Measurements from ENCODE around the gene SCGB1A1.
A peak's percentile ranks its signal among the peaks of the same experiment; 100 is the strongest.
"Not testable (repeated sequence)": the region's sequence is repeated elsewhere in the genome, so short reads cannot be mapped to it uniquely, and the experiment has no call there.

The SCGB1A1 gene

DNA sequence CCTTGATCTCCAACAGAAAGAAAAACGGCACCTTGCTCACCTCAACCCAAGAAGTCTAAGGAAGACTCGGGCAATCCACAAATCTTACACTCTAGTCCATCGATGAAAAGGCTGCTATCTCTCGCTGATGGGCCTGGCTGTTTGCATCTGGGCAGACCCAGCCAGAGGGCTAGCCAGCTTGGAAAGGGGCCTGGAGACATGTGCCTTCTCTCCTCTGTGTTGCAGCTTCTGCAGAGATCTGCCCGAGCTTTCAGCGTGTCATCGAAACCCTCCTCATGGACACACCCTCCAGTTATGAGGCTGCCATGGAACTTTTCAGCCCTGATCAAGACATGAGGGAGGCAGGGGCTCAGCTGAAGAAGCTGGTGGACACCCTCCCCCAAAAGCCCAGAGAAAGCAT is 3.2 kb downstream of the SCGB1A1 start:
- no peak for DNase-seq (ENCODE audit: low read depth)

DNA sequence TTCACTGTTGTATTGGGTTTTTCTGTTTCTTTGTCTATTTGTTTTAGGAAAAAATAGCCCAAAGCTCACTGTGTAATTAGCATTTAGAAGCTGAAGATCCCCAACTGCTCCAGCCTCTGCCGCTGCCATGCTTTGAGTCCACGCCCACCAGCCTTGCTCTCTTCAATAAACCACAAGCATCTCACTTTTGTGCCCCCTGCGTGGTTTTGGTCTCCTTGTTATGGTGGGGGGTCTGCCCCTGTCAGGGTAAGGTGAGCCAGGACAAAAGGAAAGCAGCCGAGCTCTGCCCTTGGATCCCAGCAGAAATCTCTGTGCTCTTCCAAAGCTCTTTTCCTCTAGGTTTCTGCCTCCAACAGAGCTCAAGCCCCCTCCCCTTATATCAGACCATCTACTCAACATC is 4.2 kb downstream of the SCGB1A1 start:
- DNase-seq (ENCODE audit: low read depth), result no peak

DNA sequence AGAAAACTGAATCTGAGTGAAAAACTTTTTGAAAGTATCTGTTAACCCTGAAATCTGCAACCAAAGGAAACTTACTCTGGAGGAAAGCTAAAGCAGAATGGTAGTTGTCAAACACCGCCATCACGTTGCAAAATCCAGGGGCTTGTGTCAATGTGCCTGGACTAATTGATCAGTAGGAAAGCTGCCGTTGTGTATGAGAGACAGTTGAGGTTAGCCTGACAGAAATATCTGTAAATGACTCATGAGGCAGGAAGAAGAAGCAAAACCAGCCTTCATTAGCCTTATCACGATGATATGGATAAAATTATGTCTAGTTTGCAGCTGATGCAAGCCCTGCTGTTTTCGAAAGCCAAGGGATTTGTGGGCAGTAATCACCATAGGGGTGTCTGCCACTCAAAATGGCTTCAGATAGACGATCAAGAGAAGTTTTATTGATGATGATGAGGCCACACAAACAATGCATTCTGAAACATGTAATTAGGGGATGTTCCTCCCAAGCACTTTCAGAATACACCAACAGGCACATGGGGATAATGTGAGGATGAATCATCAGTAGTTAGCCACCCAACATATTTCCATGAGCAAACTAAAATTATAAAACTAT is 8.9 kb downstream of the SCGB1A1 start:
- DNase-seq (ENCODE audit: low read depth), result peak; percentile 92

DNA sequence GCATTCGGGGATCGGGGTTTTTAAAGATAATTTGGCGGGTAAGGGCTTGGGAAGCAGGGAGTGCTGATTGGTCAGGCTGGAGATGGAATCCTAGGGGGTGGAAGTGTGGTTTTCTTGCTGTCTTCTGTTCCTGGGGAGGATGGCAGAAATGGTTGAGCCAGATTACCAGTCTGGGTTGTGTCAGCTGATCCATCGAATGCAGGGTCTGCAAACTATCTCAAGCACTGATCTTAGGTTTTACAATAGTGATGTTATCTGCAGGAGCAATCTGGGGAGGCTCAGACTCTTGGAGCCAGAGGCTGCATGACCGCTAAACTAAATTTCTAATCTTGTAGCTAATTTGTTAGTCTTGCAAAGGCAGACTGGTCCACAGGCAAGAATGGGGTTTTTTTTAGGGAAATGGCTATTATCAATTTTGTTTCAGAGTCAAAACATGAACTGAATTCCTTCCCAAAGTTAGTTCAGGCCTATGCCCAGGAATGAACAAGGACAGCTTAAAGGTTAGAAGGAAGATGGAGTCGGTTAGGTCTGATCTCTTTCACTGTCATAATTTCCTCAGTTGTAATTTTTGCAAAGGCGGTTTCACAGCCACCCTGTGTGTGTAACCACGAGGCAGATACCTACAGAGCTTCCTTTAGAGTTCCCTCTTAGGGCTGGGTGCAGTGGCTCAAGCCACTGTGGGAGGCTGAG is 10.2 kb downstream of the SCGB1A1 start:
- peak; percentile 85 for DNase-seq (ENCODE audit: low read depth)

DNA sequence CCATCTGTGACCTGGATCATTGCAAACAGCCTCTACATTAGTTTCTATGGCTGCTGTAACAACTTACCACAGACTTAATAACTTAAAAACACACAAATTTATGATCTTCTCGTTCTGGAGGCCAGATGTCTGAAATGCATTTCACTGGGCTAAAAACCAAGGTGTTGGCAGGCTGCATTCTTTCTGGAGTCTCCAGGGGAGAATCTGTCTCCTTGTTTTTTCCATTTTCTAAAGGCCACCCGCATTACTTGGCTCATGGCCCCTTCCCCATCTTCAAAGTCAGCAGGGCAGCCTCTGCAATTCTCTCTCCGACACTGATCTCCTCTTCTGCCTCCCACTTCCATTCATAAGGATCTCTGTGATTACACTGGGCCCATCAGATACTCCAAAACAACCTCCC is 11.6 kb downstream of the SCGB1A1 start:
- DNase-seq (ENCODE audit: low read depth), result no peak

DNA sequence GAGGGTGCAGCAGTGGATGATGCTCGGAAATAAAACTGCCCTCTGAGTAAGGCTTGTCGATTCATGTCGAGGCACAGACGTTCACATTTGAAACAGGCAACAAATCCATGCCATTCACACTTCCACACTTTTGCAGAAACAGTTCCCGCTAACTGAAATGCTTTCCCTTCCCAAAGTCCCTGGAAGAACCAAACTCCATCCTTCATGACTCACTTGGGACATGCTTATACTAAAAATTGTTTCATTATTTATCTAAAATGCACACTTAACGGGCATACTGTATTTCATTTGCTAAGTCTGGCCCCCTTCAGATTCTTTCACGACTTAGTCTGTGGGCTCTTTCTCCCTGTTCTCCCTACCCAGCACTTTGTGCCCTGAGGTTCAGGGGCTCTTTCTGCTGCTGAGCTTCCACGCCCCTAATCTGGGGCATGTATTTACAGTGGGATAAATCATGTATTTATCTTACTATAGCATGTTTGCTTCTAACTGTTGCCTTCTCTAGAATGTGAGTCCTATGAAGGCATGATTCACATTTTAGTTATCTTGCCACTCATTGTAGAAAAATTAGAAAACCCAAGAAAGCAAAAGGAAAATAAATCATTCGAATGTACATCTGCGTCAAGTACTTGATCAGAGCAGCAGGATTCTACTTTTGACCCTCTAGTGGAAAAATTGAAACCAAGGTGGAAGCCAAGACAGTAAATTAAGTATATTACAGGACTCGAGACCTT is 12.5 kb downstream of the SCGB1A1 start:
- DNase-seq (ENCODE audit: low read depth), result peak; percentile 94

DNA sequence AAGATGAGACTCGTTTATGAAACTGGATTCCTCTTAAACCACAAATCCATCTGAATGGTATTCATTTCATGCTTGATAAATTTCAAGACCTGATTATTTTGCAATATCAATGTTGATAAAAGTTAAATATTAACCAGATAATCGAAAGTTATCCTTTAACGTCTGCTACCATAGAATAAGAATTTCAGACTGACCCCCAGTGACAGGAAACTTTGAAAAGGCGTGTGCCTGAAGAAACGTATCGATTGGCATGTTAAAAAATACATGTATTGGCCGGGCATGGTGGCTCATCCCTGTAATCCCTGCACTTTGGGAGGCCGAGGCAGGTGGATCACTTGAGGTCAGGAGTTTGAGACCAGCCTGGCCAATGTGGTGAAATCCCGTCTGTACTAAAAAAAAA is 13.9 kb downstream of the SCGB1A1 start:
- peak; percentile 39 for DNase-seq (ENCODE audit: low read depth)

DNA sequence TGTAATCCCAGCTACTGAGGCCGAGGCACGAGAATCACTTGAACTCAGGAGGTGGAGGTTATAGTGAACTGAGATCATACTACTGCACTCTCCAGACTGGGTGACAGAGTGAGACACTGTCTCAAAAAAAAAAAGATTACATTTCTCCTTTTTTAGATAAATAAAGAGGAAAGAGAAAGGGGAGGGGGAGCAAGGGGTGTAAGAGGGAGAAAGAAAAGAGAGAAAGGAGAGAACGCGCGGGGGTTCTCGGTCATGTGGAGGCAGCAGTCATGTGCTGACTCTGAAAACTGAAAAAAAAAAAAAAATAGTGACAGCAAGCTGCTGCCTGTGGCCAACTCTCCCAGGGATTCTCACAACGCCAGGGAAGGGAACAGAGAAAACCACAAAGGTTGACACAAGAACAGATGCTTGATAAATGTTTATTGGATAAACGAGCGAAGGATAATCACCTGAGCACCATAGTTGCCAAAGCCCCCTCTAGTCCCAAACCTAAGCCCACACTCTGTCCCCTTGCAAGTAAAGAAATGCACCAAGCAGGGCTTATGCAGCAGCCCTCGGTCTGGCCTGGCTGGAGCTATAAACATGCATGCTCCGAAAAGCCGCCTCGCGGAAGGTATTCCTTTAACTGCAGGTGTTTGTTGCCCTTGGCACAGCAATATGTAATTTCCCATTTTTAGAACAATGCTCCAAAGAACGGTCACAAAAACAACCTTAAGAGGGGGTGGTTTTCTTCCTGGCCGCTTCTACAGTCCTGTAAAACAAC is 14.5 kb downstream of the SCGB1A1 start:
- DNase-seq (ENCODE audit: low read depth), result no peak

DNA sequence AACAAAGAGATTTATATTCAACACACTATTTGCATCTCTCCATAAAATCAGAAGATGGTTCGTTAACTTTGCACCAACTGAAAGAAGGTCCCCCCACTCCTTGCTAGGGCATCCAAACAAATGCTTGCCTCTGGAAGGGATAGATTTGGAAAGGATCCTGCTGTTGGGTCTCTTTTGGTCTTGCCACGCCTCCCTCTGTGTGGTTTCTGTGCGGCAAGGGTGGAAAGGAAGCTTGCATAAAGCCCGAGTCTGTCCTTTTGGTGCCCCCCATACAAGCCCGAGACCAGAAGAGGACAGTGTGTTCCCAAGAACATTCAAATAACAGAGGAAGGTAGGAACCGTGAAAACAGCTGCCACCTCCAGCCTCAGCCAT is 15.1 kb downstream of the SCGB1A1 start:
- DNase-seq (ENCODE audit: low read depth), result no peak

DNA sequence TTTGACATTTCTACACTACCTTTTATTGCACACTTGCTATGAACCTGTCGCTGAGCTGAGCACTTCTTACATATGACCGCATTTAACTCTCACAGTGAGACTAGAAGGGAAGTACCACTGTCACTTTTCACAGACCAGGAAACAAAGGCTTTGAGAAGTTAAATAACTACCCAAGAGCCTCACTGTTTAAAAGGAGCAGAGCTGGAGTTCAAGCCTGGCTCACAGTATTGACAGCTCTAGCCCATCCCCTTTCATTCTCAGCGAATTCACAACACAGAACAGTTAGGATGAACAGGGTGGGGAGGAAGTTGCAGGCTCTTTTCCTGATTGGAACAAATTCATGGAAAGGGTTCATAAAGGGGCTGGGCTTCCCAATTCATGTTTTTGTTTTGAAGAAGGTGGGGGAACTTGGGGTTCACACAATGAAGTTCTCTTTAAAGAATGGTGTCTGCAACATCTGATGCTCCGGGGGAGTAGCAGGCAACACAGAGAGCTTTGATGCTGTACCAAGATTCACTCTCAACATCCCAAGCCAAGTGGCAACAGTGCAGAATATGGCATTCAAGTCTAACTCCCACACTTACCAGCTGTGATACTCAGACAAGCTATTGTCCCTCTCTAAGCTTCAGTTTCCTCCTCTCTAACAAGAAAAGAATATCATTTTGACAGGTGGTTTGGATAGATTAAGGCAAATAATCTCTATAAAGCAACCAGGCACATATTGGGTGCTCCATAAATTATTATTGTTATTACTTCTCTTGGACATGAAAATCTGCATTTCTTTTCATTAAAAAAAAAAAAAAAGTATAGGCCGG is 17.2 kb downstream of the SCGB1A1 start:
- no peak for DNase-seq (ENCODE audit: low read depth)

DNA sequence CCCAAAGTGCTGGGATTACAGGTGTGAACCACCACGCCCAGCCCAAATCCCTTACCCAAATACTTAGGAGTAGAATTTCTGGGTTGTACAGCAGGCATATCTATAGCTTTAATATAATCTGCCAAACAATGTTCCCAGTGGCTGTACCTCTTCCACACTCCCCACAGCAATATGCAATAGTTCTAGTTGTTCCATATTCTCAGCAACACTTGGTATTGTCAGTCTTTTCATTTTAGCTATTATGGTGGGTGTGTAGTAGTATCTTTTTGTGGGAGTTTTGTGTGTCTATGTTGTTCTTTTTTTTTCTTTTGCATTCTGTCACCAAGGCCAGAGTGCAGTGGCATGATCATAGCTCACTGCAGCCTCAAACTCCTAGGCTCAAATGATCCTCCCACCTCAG is 18.8 kb downstream of the SCGB1A1 start:
- DNase-seq (ENCODE audit: low read depth), result no peak

DNA sequence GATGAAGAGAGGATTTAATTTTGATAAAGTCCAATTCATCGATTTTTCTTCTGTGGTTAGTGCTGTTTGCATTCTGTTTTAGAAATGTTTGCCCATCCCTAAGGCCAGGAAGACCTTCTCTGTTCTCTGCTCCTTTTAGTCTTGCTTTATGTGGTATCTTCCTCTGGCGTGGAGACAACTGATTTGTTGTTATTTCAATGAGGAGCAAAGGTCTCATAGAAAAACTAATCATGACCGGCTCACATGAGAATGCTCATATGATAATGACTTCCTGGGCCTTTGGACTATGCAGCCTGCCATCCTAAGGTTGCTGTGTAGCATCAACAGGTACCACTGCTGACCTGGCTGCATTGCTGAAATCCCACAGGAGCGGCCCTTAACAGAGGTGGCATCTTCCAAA is 19.8 kb downstream of the SCGB1A1 start:
- DNase-seq (ENCODE audit: low read depth), result no peak

DNA sequence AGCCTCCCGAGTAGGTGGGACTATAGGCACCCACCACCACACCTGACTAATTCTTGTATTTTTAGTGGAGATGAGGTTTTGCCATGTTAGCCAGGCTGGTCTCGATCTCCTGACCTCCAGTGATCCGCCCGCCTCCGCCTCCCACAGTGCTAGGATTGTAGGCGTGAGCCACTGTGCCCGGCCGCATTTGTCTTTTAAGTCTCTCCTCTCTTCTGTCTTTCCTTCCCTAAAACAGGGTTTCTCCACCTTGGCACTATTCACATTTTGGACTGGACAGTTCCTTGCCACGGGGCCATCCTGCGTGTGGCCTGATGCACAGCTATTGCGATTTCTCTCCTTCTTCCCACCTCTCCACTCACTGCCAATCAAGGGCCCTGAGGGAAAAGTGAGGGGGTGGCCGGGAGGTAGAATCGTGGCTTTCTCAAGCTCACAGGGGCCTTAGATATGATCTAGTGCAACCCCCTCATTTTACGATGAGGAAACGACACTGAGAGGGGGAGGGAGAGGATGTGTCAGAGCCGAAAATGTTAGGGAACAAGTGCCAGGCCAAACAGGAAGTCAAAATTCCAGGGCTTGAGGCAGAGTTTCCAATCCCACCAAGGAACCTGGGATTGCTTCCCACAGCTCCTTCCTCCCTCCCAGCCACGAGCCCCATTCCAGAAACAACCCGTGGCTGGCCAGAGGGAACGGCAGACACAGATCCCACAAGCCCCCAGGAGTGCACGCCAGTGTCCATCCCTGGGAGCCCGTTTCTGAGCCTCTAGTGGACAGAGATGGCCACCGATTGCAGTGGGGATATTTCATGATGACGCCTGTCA is 21.2 kb downstream of the SCGB1A1 start:
- peak; percentile 50 for DNase-seq (ENCODE audit: low read depth)

DNA sequence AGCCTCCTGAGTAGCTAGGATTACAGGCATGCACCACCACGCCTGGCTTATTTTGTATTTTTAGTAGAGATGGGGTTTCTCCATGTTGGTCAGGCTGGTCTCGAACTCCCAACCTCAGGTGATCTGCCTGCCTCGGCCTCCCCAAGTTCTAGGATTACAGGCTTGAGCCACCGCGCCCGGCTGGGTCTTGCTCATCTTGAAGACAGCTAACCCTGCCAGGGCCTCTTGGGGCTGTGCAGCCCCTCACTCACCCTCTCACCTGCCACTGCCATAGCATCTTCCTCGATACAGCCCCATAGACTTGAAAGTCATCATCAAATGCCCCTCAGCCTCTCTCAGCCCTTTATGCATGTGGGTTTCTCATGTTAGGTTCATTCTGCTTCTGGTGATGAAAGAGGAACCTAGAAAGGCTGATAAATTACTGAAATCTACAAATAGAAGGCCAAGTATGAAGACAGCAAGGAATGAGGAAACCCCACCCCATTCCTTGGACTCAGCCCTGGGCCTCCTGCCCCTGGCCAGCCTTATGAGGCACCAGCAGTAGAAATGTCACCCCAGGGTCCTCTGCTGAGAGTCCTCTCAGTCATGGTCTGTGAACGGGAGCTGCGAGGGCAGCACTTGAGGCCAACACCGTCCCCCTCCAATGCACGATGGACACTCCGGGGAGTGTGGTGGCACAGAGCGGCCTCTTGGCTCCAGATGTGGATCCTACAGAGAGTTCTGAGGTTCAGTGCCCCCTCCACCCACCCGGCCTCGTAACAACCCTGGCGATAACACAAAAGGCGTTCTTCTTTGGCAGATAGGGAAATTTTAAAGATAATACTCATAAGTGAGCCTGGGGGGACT is 24.8 kb downstream of the SCGB1A1 start:
- peak; percentile 25 for DNase-seq (ENCODE audit: low read depth)

DNA sequence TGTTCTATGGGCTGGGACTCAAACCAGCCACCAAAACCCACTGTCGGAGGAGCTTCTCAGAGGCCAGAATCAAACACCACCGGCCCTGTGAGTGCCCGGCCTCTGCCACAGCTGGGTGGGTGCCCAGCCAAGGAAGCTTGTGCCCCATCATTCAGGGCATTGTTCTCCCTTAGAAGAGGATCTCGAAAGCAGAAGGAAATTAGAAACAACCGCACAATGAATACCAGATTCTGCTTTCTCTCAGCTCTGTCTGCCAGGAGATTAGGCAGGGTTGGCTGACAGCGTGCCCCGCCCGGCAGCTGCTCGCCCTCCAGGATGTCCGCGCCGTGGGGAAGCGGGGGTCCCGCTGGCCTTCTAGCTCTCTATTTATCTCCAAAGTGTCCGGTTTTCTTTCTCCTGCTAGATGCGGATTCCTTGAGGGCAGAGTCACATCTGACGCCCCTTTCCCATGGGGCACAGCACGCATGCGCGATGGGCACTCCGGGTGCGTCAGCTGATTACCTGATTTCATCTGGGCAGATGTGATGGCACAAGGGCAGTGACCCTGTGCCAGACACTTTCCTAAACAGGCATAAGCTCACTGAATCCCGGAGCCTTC is 25.5 kb downstream of the SCGB1A1 start:
- DNase-seq (ENCODE audit: low read depth), result peak; percentile 40

DNA sequence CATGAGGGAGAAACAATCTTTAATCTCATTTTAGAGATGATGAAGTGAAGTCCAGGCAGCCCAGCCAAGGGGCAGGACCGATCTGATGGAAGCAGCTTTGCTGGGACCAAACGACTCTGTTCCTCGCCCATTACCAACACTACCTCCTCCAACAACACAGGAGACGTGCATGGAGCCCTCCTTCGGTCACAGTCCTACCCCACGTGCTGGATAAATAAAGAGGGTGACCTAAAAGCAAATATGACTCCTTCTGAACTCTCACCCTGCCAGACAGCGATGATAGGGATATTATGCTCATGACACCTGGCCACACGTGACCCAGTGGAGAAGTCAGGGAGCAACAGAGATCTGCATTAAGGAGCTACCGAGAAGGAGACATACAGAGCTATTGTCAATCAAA is 26.0 kb downstream of the SCGB1A1 start:
- DNase-seq (ENCODE audit: low read depth), result no peak

DNA sequence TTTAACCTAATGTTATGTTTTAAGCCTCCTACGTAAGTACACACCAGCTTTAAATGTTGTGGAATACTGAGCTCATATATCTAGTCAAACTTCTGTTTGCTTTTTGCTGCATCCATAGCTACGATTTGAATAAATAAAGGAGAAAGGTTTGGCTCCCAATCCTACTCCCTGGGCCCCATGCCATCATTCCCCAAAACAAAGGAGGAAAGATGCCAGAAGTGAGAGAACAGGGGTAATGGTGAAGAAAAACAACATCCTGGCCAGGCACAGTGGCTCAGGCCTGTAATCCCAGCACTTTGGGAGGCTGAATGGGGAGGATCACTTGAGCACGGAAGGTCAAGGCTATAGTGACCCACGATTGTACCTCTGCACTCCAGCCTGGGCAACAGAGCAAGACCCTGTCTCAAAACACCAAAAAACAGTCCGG is 26.5 kb downstream of the SCGB1A1 start:
- peak; percentile 36 for DNase-seq (ENCODE audit: low read depth)

DNA sequence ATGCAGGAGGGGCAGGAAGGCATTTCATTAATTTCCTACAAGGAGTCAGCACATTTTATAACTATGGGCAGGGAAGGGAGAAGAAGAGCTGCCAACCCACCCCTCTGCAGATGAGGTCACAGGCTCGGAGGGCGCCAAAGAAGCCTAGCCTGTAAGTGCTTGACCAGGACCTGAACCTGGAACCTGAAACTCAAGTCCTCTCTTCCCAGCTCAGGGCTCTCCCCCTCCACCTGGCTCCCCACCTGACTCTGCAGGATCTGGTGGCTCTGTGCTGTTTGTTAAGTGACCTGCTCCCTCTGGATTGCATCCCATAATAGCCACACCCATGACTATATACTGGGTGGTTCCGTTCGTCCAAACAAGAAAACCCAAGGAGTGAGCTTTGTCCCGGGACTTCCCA is 27.3 kb downstream of the SCGB1A1 start:
- no peak for DNase-seq (ENCODE audit: low read depth)

DNA sequence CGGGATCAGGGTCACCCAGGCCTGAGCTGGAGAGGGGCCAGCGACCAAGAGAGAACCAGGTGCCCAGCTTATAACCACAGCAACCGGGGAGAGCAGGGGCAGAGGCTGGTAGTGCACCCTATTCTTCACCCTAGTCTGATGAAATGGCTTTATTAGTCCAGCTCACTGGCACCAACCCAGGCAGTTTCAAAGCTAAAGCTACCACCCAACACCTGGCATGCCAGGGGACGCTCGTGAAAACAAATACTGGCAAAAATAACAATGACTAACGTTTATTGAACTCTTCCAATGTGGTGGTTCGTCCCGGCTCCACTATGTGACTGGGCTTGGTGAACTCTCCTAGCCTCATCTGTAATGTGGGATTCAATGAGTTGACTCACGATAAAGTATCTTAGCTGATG is 30.6 kb downstream of the SCGB1A1 start:
- no peak for DNase-seq (ENCODE audit: low read depth)

DNA sequence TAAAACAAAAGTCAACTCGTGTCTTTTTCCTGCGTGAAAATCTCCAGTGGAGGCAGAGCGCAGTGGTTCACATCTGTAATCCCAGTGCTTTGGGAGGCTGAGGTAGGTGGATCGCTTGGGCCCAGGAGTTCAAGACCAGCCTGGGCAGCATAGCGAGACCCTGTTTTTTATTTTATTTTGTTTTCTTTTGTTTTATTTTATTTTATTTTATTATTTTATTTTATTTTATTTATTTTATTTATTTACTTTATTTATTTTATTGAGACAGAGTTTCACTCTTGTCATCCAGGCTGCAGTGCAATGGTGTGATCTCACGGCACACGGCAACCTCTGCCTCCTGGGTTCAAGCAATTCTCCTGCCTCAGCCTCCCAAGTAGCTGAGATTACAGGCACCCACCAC is 31.1 kb downstream of the SCGB1A1 start:
- DNase-seq (ENCODE audit: low read depth), result not testable (repeated sequence)

Data from amniotic epithelial cell (primary cell).